ENCODE results near the gene FGG.

FGG gene

GRCh38 chr4:154578919-154579318 lies 33.5 kb downstream of the FGG start:
- no peak for TF ChIP-seq CTCF (IDR thresholded peaks at IDR 0.05)

- no peak for TF ChIP-seq CTCF (IDR thresholded peaks at IDR 0.05)
Observed at GRCh38 chr4:154577324-154577723, 35.1 kb downstream of the FGG start.

- TF ChIP-seq CTCF (IDR thresholded peaks at IDR 0.05), result no peak
Observed at GRCh38 chr4:154574311-154574710, 38.1 kb downstream of the FGG start.

- no peak for TF ChIP-seq CTCF (IDR thresholded peaks at IDR 0.05)
Observed at GRCh38 chr4:154573190-154573870, 39.1 kb downstream of the FGG start.

- no peak for TF ChIP-seq CTCF (IDR thresholded peaks at IDR 0.05)
Observed at GRCh38 chr4:154569584-154569983, 42.9 kb downstream of the FGG start.

- TF ChIP-seq CTCF (IDR thresholded peaks at IDR 0.05), result no peak
Observed at GRCh38 chr4:154569028-154569427, 43.4 kb downstream of the FGG start.

GRCh38 chr4:154566639-154567204 lies 45.7 kb downstream of the FGG start:
- TF ChIP-seq CTCF (IDR thresholded peaks at IDR 0.05), result no peak

Data from LNCAP (cell line).